ENCODE measurements around the gene PVRIG.
"Not testable (repeated sequence)": the region's sequence is repeated elsewhere in the genome, so short reads cannot be mapped to it uniquely, and the experiment has no call there.

DNA sequence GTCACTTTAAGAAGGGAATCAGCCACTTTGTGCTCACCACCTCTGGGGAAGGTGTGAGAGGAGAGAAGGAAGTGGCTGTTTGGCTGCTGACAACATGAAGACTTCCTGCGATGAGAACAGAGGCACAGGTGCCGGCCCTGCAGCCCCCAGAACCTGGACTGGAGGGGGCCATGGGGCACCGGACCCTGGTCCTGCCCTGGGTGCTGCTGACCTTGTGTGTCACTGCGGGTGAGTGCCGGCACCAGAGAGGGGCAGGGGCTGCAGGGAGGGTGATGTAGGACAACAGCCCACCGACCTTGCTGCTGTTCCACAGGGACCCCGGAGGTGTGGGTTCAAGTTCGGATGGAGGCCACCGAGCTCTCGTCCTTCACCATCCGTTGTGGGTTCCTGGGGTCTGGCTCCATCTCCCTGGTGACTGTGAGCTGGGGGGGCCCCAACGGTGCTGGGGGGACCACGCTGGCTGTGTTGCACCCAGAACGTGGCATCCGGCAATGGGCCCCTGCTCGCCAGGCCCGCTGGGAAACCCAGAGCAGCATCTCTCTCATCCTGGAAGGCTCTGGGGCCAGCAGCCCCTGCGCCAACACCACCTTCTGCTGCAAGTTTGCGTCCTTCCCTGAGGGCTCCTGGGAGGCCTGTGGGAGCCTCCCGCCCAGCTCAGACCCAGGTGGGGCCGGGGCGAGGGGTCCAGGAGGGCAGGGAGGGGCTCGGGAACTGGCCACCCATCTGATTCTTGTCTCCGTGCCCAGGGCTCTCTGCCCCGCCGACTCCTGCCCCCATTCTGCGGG lies at the start of gene PVRIG:
- not testable (repeated sequence) for TF ChIP-seq ELF4 (IDR thresholded peaks at IDR 0.05); SP1 (IDR thresholded peaks at IDR 0.05); FOXA1 (IDR thresholded peaks at IDR 0.05); BHLHE40 (IDR thresholded peaks at IDR 0.05; ENCODE audit: borderline replicate concordance); TARDBP (IDR thresholded peaks at IDR 0.05); HDGF (IDR thresholded peaks at IDR 0.05; ENCODE audit: borderline replicate concordance); NFRKB (IDR thresholded peaks at IDR 0.05)
